Keratinocyte (primary cell): ENCODE measurements around the gene BRSK2. TPM values are rescaled to one million over a fixed set of nuclear protein-coding genes. Genes with fewer than 3 reads are reported as not detected.

Source experiments
- DNase-seq: peaks from one replicate; pipeline ENCODE4 v3.0.0-alpha.2; 2011; ENCODE audit warnings: low read depth, missing footprints, low spot score
- FAIRE-seq: peaks from 2 replicates; lab custom pipeline; 2011; peaks lifted over from hg19 to GRCh38; lab: Jason Lieb, UNC
- H2AFZ ChIP-seq: 2 replicates; pipeline ENCODE4 v1.6.0; 2012; ENCODE audit warnings: low read length, control low read depth, inconsistent platforms; ENCODE audit not compliant: control insufficient read depth
- H3K27ac ChIP-seq: 2 replicates; pipeline ENCODE4 v1.5.1; 2011; ENCODE audit warnings: low read length; ENCODE audit not compliant: control insufficient read depth, insufficient read depth
- H3K27me3 ChIP-seq: 3 replicates; pipeline ENCODE4 v1.6.0; 2011; ENCODE audit warnings: low read length; ENCODE audit not compliant: control insufficient read depth, insufficient read depth; ENCODE audit errors: extremely low read depth
- H3K36me3 ChIP-seq, 2 experiments: 2 replicates in 1 of 2; 3 replicates in 1 of 2; pipeline ENCODE4 v1.5.1; 2011; ENCODE audit warnings: low read length in 2 of 2, mild to moderate bottlenecking in 1 of 2; ENCODE audit not compliant: control insufficient read depth in 2 of 2, insufficient read depth in 2 of 2; ENCODE audit errors: extremely low read depth in 1 of 2
- H3K4me1 ChIP-seq: 3 replicates; pipeline ENCODE4 v1.5.1; 2011; ENCODE audit warnings: low read length; ENCODE audit not compliant: control insufficient read depth, insufficient read depth; ENCODE audit errors: extremely low read depth
- H3K4me2 ChIP-seq: 3 replicates; pipeline ENCODE4 v1.6.0; 2011; ENCODE audit warnings: low read depth, low read length; ENCODE audit not compliant: control insufficient read depth, insufficient read depth; ENCODE audit errors: extremely low read depth
- H3K4me3 ChIP-seq, 3 experiments: fragments of 200-600 bp in 1 of 3; sonication (generic) in 1 of 3; 2 replicates in 2 of 3; 3 replicates in 1 of 3; pipeline ENCODE4 v1.5.1; 2011 to 2016; ENCODE audit warnings: low read length in 3 of 3, mild to moderate bottlenecking in 3 of 3, control low read depth in 2 of 3, inconsistent platforms in 1 of 3, low read depth in 1 of 3, mixed read lengths in 1 of 3, mixed run types in 1 of 3, moderate library complexity in 1 of 3; ENCODE audit not compliant: control insufficient read depth in 2 of 3, insufficient read depth in 2 of 3; ENCODE audit errors: extremely low read depth in 1 of 3
- H3K79me2 ChIP-seq: 2 replicates; pipeline ENCODE4 v1.6.0; 2012; ENCODE audit warnings: low read length; ENCODE audit not compliant: control insufficient read depth, insufficient read depth
- H3K9ac ChIP-seq: 3 replicates; pipeline ENCODE4 v1.6.0; 2011; ENCODE audit warnings: low read length; ENCODE audit not compliant: control insufficient read depth, insufficient read depth; ENCODE audit errors: extremely low read depth
- H3K9me1 ChIP-seq: 3 replicates; pipeline ENCODE4 v1.6.0; 2011; ENCODE audit warnings: low read length; ENCODE audit not compliant: control insufficient read depth, insufficient read depth; ENCODE audit errors: extremely low read depth
- H3K9me3 ChIP-seq: 2 replicates; pipeline ENCODE4 v1.5.1; 2012; ENCODE audit warnings: low read depth, low read length; ENCODE audit not compliant: control insufficient read depth
- H4K20me1 ChIP-seq: 3 replicates; pipeline ENCODE4 v1.6.0; 2011; ENCODE audit warnings: low read length; ENCODE audit not compliant: control insufficient read depth, insufficient read depth; ENCODE audit errors: extremely low read depth
- EZH2 ChIP-seq: IDR thresholded peaks from one replicate; pipeline ENCODE4 v1.6.1; 2012; ENCODE audit warnings: inconsistent platforms, mild to moderate bottlenecking, low read length, moderate library complexity
- dilution Hi-C: fragments of 300-500 bp; cut with MboI; formaldehyde crosslinking; loops from one replicate; pipeline ENCODE4 v1.7.0; 2020; ENCODE audit warnings: low sequenced_read_pairs; ENCODE audit not compliant: extremely low pct_ligation_motif_present
- polyA plus RNA-seq, 5 experiments: library from polyadenylated mRNA; depleted of rRNA in 3 of 5; stranded (reverse) in 3 of 5; stranded (forward) in 1 of 5; unstranded in 1 of 5; fragments of >200 nt; gene quantifications; 1 replicate in 1 of 5; 2 replicates in 3 of 5; 3 replicates in 1 of 5; pipeline versions ENCODE4 v1.2.1 to v1.2.3, GENCODE V29; 2011 to 2012; ENCODE audit warnings: missing spikeins in 2 of 5, low read depth in 1 of 5, low replicate concordance in 1 of 5
- TF ChIP-seq, protein P1 (sequence below), 3 experiments: IDR thresholded peaks in 1 of 3; conservative IDR thresholded peaks in 1 of 3; optimal IDR thresholded peaks in 1 of 3; 2 replicates in 2 of 3; 3 replicates in 1 of 3; pipeline versions ENCODE3 to v1.5.1; 2011; ENCODE audit warnings: low read length in 3 of 3, mild to moderate bottlenecking in 3 of 3, moderate library complexity in 2 of 3, control low read depth in 1 of 3, inconsistent platforms in 1 of 3; ENCODE audit not compliant: insufficient read depth in 2 of 3; ENCODE audit errors: extremely low read depth in 1 of 3

BRSK2 gene
- polyA plus RNA-seq, 1 donor (not counting 4 experiments of a cell fraction or from before 2014, with no cell fraction given), result 0.09 TPM

DNA sequence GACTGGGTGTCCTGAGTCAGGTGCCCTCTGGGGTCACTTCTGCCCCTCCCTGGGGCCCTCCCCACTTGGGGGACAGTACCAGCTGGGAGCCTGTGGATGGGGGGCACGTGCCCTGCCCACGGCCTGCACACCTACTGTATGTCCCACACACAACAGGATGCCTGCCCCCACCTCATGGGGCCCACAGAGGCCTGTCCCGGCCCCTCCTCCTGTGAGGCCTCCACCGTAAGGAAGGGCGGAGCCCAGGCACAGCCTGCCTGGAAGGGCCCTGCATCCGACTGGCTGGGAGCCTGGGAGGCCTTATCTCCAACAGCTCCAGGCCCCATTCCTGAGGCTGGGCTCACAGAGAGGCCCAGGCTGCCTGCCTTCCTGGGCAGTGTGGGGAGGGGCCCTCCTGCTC lies 47.8 kb downstream of the BRSK2 start:
- DNase-seq (no peak), FAIRE-seq (no peak)
- dilution Hi-C loops, result no loop called here
- Histone ChIP-seq H3K9ac (no peak overlapping the region), H3K4me1 (no peaks in the 10 kb centered on the region), H3K9me3 (no peaks in the 10 kb centered on the region), H3K4me3 (no peak overlapping the region), H3K79me2 (no peaks in the 10 kb centered on the region), H3K36me3 (no peaks in the 10 kb centered on the region), H4K20me1 (no peaks in the 10 kb centered on the region), H3K27ac (no peak overlapping the region), H3K4me2 (no peak overlapping the region), H3K27me3 (peaks cover 4% of the 10 kb centered on the region), H2AFZ (no peak overlapping the region), H3K9me1 (no peaks in the 10 kb centered on the region)
- TF ChIP-seq, protein P1, sequence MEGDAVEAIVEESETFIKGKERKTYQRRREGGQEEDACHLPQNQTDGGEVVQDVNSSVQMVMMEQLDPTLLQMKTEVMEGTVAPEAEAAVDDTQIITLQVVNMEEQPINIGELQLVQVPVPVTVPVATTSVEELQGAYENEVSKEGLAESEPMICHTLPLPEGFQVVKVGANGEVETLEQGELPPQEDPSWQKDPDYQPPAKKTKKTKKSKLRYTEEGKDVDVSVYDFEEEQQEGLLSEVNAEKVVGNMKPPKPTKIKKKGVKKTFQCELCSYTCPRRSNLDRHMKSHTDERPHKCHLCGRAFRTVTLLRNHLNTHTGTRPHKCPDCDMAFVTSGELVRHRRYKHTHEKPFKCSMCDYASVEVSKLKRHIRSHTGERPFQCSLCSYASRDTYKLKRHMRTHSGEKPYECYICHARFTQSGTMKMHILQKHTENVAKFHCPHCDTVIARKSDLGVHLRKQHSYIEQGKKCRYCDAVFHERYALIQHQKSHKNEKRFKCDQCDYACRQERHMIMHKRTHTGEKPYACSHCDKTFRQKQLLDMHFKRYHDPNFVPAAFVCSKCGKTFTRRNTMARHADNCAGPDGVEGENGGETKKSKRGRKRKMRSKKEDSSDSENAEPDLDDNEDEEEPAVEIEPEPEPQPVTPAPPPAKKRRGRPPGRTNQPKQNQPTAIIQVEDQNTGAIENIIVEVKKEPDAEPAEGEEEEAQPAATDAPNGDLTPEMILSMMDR (optimal IDR thresholded peaks at IDR 0.05 in 1 of 3, IDR thresholded peaks at IDR 0.05 in 1 of 3, conservative IDR thresholded peaks at IDR 0.05 in 1 of 3; ENCODE audit: extremely low read depth in 1 of 3, insufficient read depth in 2 of 3, low read length in 3 of 3), result no peak
- no peak for TF ChIP-seq EZH2

DNA sequence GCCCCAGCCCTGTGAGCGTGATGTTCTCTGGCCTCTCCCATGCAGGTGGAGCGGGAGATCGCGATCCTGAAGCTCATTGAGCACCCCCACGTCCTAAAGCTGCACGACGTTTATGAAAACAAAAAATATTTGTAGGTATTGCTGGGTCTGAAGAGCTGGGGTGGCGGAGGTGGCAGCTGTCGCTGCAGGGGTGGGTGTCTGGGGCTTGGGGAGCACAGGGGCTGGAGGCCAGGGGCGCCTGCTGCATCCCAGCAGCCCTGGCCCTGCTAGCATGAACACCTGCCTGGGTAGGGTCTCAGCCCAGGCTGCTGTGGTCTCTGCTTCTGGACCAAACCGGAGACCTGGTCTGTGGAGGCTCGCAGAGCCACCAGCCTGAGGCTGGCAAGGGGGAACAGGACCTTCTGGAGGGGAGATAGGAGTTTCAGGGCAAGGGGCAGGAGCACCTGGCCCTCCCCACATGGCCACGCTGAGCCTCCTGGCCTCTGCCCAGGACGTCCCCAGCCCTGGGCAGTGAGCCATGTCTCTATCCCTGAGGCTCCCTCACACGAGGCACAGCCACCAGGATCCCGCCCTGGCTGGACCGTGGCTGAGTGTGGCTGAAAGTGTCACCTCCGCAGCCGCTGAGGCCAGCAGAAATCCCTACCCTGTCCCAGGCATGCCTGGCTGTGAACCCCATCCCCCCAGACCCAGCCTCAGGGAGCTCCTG lies 48.7 kb downstream of the BRSK2 start:
- Histone ChIP-seq H3K27me3 (peaks cover 10% of the 10 kb centered on the region), H2AFZ (no peak overlapping the region), H4K20me1 (no peaks in the 10 kb centered on the region), H3K79me2 (no peaks in the 10 kb centered on the region), H3K4me2 (no peak overlapping the region), H3K9me3 (no peaks in the 10 kb centered on the region), H3K36me3 (no peaks in the 10 kb centered on the region), H3K9ac (no peak overlapping the region), H3K4me3 (no peak overlapping the region), H3K27ac (no peak overlapping the region), H3K4me1 (no peaks in the 10 kb centered on the region), H3K9me1 (no peaks in the 10 kb centered on the region)
- dilution Hi-C loops, result no loop called here
- FAIRE-seq, result no peak
- TF ChIP-seq EZH2, result no peak
- TF ChIP-seq, protein P1 (optimal IDR thresholded peaks at IDR 0.05 in 1 of 3, IDR thresholded peaks at IDR 0.05 in 1 of 3, conservative IDR thresholded peaks at IDR 0.05 in 1 of 3; ENCODE audit: extremely low read depth in 1 of 3, insufficient read depth in 2 of 3, low read length in 3 of 3), result no peak
- no peak for DNase-seq
